Measurements from ENCODE around the gene HLA-DMB.

- TF ChIP-seq, protein P1, sequence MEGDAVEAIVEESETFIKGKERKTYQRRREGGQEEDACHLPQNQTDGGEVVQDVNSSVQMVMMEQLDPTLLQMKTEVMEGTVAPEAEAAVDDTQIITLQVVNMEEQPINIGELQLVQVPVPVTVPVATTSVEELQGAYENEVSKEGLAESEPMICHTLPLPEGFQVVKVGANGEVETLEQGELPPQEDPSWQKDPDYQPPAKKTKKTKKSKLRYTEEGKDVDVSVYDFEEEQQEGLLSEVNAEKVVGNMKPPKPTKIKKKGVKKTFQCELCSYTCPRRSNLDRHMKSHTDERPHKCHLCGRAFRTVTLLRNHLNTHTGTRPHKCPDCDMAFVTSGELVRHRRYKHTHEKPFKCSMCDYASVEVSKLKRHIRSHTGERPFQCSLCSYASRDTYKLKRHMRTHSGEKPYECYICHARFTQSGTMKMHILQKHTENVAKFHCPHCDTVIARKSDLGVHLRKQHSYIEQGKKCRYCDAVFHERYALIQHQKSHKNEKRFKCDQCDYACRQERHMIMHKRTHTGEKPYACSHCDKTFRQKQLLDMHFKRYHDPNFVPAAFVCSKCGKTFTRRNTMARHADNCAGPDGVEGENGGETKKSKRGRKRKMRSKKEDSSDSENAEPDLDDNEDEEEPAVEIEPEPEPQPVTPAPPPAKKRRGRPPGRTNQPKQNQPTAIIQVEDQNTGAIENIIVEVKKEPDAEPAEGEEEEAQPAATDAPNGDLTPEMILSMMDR (IDR thresholded peaks at IDR 0.05) = no peak
- no peak for TF ChIP-seq POLR2A (IDR thresholded peaks at IDR 0.05)
These were observed 39.1 kb upstream of the HLA-DMB start for GRCh38 chr6:32979720-32980487.

Measured in uterus (tissue), 2 donors.